ACHN (cell line): ENCODE data around the gene DNAH14.
"Not testable (repeated sequence)": the region's sequence is repeated elsewhere in the genome, so short reads cannot be mapped to it uniquely, and the experiment has no call there.

Experiments
- DNase-seq: peaks from one replicate; pipeline ENCODE4 v3.0.0-alpha.2; 2015
- in situ Hi-C: cut with HindIII; loops from 2 replicates; pipeline ENCODE4 v1.10.0; 2017; ENCODE audit warnings: low sequenced_read_pairs, low pct_ligation_motif_present, low pct_unique_long_range_greater_than_20kb

The DNAH14 gene

DNA sequence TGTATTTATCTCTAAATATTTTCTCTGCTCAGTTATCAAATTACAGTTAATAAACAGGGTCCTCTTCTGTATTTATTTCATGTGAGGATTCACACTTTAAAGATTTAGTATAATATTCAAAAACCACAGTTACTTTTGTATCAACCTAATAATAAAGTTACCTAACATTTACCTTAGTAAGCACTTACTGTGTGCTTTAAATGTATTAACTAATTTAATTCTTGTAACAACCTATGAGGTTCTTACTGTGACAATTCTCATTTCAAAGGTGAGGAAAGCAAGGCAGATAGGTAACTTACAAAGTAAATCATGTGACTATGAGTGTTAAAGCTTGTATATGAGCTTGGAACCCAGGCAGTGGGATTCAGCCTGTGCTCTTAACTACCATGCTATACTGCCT is 30.2 kb downstream of the DNAH14 start:
- in situ Hi-C loops = no loop called here
- DNase-seq = no peak

DNA sequence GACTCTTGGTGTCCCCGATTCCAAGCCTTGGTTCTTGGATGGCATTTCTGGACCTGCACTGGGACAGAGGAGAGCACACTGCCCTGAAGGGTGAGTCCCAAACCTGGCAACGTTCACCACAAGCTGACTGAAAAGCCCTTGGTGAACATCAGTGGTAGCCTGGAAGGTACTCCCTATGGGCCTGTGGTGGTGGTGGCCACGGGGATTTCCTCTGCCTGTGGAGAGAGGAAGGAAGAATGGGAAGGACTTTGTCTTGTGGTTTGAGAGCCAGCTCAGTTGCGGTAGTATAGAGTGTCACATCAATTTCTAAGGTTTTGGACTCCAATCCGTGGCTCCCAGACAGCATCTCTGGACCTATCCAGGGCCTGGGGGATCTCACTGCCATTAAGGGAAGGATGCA is 50.7 kb downstream of the DNAH14 start:
- in situ Hi-C loops = no loop called here
- DNase-seq = no peak

DNA sequence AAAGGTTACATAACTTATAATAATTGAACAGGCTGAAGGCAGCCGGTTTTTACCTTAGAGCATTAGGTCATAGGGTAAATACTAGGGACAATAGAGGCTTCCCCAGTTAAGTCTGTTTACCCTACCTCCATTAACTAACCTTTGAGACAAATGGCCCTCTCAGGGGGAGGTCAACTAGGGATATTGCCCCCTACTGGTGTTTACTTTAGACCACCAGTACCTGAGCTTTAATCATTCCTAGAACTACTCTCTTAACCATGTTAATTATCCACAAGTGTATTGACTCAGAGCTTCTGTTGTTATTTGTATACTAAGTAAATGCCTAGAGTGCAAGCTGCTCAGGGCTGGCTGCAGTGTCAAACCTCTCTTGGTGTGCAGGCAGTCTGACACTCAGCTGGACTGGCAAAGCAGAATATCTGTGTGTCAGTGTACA is 52.5 kb downstream of the DNAH14 start:
- DNase-seq, in situ Hi-C loops: not testable (repeated sequence)

DNA sequence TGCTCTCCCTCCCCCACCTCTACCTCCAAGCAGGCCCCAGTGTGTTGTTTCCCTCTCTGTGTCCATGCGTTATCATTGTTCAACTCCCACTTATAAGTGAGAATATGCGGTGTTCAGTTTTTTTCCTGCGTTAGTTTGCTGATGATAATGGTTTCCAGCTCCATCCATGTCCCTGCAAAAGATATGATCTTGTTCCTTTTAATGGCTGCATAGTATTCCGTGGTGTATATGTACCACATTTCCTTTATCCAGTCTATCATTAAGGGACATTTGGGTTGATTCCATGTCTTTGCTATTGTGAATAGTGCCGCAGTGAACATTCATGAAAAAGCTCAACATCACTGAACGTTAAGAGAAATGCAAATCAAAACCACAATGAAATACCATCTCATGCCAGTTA is 58.6 kb downstream of the DNAH14 start:
- no peak for DNase-seq
- in situ Hi-C loops = no loop called here

DNA sequence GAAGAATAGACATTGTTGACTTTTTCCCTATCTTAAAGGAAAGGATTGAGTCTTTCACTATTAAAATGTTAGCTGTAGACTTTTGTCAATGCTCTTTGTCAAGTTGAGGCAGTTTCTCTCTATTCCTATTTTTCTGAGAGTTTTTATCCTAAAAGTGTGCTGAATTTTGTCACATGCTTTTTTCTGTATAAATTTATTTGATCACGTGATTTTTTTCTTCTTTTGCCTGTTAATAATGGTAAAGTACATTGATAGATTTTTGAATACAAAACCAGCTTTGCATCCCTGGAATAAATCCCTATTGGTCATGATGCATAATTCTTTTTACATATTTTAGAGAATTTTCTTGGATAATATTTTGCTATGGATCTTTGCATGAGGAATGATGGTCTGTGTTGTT is 60.1 kb downstream of the DNAH14 start:
- in situ Hi-C loops = no loop called here
- no peak for DNase-seq

DNA sequence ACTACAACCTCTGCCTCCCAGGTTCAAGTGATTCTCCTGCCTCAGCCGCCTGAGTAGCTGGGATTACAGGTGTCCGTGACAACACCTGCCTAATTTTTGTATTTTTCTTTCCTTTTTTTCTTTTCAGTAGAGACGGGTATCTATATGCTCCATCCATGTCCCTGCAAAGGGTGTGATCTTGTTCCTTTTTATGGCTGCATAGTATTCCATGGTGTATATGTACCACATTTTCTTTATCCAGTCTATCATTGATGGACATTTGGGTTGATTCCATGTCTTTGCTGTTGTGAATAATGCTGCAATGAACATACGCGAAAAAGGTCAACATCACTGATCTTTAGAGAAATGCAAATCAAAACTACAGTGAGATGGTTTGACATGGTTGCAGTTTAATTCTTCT is 62.1 kb downstream of the DNAH14 start:
- DNase-seq, in situ Hi-C loops: not testable (repeated sequence)

DNA sequence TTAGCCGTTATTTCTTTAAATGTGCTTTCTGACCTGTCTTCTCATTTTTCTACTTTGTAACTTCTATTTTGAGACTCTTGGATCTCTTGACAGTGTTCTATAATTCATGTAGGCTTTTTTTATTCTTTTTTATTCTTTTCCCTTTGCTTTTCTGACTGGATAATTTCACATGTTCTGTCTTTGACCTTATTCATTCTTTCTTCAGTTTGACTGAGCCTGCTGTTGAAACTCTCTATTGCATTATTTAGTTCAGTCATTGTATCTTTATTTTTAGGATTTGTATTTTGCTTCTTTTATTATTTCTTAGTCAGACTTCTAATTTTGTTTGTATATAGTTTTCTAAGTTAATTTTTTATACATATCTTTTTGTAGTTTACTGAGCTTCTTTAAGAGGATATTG is 66.1 kb downstream of the DNAH14 start:
- in situ Hi-C loops = no loop called here
- DNase-seq = no peak

DNA sequence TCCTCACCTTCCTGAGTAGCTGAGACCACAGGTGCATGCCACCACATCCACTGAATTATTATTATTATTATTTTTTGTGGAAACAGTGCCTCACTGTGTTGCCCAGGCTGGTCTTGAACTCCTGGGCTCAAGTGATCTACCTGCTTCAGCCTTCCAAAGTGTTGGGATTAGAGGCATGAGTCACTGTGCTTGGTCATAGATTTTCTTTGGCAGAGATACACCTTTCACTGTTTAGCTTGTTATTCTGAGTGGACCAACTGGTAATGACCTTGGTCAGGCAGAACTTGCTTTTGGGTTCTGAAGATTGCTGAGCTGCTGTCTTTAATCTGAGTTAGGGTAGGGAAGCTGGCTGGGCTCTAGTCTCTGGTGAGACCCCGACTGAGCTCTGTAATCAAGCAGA is 66.8 kb downstream of the DNAH14 start:
- in situ Hi-C loops = no loop called here
- DNase-seq = no peak

DNA sequence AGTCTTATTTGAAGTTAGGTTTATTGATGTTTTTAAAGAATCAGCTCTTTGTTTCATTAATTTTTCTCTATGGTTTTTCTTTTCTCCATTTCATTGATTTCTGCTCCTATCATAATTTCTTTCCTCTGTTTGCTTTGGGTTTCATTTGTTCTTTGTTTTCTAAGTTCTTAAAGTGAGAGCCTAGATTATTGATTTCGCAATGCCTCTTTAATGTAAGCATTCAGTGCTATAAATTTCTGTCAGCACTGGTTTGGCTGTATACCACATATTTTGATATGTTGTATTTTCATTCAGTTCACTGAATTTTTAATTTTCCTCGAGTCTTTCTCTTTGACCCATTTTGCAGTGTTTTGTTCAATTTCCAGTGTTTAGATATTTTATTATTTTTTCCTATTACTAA is 68.7 kb downstream of the DNAH14 start:
- in situ Hi-C loops = no loop called here
- no peak for DNase-seq

DNA sequence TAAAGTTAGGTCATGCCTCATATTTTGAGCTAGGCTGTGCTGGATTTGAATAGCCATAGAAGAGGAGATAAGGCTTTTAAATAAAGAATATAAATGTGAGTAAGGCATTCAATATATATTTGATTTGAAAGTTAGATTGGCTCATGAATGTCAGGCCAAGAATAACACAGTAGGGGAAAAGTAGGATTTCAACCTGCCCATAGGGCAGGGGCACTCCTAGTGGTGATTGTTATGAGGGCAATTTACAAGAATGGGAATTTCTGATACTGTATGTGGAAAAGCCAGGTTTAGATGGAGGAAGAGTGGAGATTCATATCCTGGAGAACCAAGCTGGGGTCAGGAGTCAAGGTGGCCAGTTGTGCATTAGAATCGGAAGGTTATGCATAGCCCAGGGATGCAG is 74.9 kb downstream of the DNAH14 start:
- in situ Hi-C loops = no loop called here
- peak; percentile 10 for DNase-seq

DNA sequence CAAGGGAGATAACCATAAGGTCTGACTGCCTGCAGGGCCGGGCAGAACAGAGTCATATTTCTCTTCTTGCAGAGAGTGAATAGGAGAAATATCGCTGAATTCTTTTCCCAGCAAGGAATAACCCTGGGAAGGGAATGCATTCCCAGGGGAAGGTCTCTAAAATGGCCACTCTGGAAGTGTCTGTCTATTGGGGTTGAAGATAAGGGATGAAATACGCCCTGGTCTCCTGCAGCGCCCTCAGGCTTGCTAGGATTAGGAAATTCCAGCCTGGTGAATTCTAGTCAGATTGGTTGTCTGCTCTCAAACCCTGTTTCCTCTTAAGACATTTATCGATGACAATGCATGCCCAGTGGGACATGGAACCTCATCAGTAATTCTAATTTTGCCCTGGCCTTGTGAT is 76.9 kb downstream of the DNAH14 start:
- DNase-seq, in situ Hi-C loops: not testable (repeated sequence)

DNA sequence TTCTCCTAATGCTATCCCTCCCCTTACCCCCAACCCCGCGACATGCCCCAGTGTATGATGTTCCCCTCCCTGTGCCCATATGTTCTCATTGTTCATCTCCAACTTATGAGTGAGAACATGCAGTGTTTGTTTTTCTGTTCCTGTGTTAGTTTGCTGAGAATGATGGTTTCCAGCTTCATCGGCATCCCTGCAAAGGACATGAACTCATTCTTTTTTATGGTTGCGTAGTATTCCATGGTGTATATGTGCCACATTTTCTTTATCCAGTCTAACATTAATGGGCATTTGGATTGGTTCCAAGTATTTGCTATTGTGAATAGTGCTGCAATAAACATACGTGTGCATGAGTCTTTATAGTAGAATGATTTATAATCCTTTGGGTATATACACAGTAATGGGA is 78.6 kb downstream of the DNAH14 start:
- in situ Hi-C loops, DNase-seq: not testable (repeated sequence)

DNA sequence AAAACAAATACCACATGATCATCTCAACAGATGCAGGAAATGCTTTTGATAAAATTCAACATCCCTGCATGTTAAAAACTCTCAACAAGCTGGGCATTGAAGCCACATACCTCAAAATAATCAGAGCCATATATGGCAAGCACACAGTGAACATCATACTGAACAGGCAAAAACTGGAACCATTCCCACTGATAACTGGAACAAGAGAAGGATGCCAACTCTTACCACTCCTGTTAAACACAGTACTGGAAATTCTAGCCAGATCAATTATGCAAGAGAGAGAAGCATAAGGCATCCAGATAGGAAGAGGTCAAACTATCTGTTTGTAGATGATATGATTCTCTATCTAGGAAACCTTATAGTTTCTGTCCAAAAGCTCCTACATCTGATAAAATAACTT is 91.6 kb downstream of the DNAH14 start:
- in situ Hi-C loops = no loop called here
- no peak for DNase-seq

DNA sequence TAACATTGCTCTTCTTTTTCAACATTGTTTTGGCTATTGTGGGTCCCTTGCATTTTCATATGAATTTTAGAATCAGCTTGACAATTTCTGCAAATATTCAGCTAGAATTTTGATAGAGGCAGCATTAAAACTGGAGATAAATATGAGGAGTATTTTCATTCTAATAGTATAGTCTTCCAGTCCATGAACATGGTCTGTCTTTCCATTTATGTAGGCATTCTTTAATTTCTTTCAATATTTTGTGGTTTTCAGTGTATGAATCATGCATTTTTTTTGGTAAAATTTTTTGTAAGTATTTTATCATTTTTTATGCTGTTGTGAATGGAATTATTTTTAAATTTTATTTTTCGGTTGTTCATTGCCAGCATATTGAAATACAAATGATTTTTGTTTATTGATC is 97.2 kb downstream of the DNAH14 start:
- in situ Hi-C loops = no loop called here
- no peak for DNase-seq

DNA sequence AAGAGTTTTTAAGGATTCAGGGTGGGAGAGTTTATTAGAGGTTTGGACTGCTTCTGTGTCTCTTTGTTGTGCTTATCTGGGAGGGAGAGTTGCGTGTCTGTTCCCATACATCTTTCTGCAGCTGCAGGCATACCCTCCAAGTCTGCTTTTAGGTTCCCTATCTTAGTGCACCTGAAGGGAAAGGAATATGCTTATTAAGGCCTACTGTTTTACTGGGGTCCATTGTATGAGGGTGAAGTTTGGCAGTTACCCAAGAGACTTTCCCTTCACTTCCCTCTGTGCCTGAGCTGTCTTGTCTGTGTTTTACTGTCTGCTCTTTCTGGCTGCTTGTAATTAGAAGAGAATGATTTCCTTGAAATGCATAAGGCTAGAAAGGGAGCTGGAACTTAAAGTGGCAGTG is 107.0 kb downstream of the DNAH14 start:
- DNase-seq, in situ Hi-C loops: not testable (repeated sequence)

DNA sequence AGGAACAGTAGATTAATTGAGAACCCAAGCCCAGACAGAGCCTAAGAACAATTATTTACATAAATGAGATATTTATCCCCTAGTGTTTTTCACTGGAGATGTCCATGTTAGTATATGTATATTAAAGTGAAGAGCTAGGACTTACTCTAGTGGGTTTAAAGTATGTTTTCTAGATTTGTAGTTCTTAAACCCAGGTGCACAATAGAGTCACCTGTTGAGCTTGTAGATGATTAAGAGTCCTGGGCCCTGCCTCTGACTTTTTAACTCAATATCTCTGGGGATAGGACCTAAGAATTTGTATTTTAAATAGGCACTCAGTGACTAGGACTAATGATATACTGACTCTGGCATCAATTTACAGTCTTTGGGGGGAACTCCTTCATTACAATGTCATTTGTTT is 112.8 kb downstream of the DNAH14 start:
- in situ Hi-C loops = no loop called here
- DNase-seq = no peak

DNA sequence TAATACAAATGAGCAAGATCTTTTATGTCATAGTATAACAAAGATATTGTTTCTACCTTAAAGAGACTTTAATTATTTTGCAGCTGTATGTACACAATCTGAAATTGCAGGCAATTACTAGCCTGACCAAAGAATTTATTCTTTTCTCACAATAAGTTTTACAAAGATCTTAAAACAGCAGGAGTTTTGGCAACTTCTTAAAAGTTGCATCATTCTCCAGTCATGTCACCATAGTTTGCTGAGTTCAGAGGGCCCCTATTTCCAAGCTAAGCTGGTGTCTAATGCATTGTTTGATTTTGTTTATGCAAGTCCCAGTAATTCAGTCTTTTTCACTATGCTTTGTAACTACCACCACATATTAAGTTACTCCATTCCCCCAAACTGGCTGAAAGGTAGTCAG is 114.8 kb downstream of the DNAH14 start:
- in situ Hi-C loops = no loop called here
- no peak for DNase-seq

DNA sequence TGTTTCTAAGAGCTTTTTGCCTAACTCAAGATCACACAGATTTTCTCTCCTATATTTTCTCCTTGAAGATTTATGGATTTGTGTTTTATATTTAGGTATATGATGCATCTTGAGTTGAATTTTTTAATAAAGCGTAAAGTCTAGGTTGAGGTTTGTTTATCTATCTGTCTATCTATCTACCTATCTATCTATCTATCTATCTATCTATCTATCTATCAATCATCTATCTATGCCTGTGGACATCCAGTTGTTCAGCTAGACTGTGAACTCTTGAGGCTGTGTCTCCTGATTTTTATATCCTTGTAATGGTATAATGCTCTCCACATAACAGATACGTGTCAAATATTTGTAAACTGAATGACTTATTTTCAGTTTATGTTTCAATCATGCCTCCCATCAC is 120.1 kb downstream of the DNAH14 start:
- DNase-seq = no peak
- in situ Hi-C loops = no loop called here

DNA sequence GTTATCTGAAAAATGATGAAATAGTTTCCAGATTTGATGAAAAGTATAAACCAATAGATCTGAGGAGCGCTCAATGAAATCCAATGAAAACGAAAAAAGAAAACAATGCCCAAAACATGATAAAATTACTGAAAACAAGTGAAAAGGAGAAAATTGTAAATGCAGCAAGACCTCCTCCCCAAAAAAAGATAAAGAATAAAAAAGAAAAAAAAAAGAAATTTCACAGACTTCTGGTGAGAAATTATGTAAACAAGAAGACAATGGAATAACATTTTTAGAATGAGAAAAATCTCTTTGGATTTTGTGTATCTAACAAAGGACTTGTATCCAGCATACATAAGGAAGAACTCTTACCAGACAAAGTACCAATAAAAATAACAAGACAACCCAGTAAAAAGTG is 134.2 kb downstream of the DNAH14 start:
- in situ Hi-C loops = no loop called here
- no peak for DNase-seq

DNA sequence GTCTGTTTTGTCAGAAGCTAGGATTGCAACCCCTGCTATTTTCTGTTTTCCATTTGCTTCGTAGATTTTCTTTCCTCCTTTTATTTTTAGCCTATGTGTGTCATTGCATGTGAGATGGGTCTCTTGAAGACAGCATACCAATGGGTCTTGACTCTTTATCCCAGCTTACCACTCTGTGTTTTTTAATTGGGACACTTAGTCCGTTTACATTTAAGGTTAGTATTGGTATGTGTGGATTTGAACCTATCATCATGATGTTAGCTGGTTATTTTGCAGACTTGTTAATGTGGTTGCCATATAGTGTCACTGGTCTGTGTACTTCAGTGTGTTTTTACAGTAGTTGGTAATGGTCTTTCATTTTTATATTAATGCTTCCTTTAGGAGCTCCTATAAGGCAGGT is 141.5 kb downstream of the DNAH14 start:
- in situ Hi-C loops = no loop called here
- DNase-seq = no peak

DNA sequence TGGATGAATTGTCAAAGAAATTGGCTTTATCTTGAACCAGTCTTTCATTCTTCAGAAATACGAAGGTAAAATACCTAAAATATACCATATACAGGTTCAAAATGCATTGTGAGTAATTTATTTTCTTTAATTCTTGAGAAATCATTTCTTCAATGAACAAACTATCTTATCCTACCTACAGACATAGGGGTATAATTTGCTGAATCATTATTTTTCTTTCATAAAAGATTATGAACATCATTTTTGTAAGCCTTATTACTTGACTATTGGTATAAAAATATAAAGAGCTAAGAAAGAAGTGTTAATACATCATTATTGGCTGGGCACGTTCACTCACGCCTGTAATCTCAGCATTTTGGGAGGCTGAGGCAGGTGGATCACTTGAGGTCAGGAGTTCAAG is 167.7 kb downstream of the DNAH14 start:
- DNase-seq = no peak
- in situ Hi-C loops = no loop called here
